ENCODE measurements around the gene FAM209B.

Gene FAM209B

DNA sequence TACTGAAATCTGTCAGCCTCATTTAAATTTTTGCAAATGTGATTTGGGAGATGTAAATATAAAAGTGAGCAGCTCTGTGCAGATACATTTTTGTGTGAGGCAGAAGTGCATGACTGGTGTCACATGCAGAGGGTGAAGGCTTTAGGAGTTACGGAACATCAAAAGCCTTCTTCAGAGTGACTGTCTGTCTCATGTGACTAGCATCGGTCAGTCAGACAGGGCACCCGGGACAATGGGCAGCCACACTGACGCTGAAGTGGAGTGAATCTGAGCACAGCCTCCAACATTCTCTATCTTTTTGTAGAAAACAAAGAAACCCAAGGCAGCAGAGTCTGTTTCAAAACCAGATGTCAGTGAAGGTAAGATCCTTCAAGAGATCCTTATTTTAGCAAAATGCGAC is 16.4 kb upstream of the FAM209B start:
- no peaks in the 10 kb centered on the region for H3K79me2 ChIP-seq (ENCODE audit: insufficient read depth, low read length)
- no peaks in the 10 kb centered on the region for H4K20me1 ChIP-seq (ENCODE audit: insufficient read depth, low read length)
- no peak overlapping the region for H3K9ac ChIP-seq (ENCODE audit: low read length)
- no peak overlapping the region for H3K4me3 ChIP-seq (ENCODE audit: low read depth, low read length, poor library complexity, severe bottlenecking)
- H3F3A ChIP-seq (ENCODE audit: insufficient read depth, low read length): no peaks in the 10 kb centered on the region
- H3K36me3 ChIP-seq (ENCODE audit: insufficient read depth, low read length): peaks cover 56% of the 10 kb centered on the region
- no peaks in the 10 kb centered on the region for H3K27me3 ChIP-seq (ENCODE audit: insufficient read depth, low read length)
- no peaks in the 10 kb centered on the region for H3K9me2 ChIP-seq (ENCODE audit: low read depth, low read length)
- H3K4me1 ChIP-seq (ENCODE audit: insufficient read depth, low read length, severe bottlenecking): no peaks in the 10 kb centered on the region
- H2AFZ ChIP-seq (ENCODE audit: low read length): no peak overlapping the region
- peaks cover 5% of the 10 kb centered on the region; the same call in 1 of the 2 replicates for H3K9me3 ChIP-seq (ENCODE audit: low read length)
- H3K27ac ChIP-seq (ENCODE audit: low read depth, low read length, poor library complexity, severe bottlenecking): no peak overlapping the region
- H3K4me2 ChIP-seq (ENCODE audit: low read length): no peak overlapping the region
- TF ChIP-seq EZH2 (IDR thresholded peaks at IDR 0.05; ENCODE audit: borderline replicate concordance, low read length): no peak
- TF ChIP-seq, protein P1, sequence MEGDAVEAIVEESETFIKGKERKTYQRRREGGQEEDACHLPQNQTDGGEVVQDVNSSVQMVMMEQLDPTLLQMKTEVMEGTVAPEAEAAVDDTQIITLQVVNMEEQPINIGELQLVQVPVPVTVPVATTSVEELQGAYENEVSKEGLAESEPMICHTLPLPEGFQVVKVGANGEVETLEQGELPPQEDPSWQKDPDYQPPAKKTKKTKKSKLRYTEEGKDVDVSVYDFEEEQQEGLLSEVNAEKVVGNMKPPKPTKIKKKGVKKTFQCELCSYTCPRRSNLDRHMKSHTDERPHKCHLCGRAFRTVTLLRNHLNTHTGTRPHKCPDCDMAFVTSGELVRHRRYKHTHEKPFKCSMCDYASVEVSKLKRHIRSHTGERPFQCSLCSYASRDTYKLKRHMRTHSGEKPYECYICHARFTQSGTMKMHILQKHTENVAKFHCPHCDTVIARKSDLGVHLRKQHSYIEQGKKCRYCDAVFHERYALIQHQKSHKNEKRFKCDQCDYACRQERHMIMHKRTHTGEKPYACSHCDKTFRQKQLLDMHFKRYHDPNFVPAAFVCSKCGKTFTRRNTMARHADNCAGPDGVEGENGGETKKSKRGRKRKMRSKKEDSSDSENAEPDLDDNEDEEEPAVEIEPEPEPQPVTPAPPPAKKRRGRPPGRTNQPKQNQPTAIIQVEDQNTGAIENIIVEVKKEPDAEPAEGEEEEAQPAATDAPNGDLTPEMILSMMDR (IDR thresholded peaks at IDR 0.05; ENCODE audit: low read length): no peak

- peaks cover 56% of the 10 kb centered on the region for H3K36me3 ChIP-seq (ENCODE audit: insufficient read depth, low read length)
- peaks cover 5% of the 10 kb centered on the region; the same call in 1 of the 2 replicates for H3K9me3 ChIP-seq (ENCODE audit: low read length)
- TF ChIP-seq EZH2 (IDR thresholded peaks at IDR 0.05; ENCODE audit: borderline replicate concordance, low read length): no peak
- TF ChIP-seq, protein P1 (IDR thresholded peaks at IDR 0.05; ENCODE audit: low read length): no peak
Measured at GRCh38 chr20:56517211-56517610, 15.8 kb upstream of the FAM209B start.

GRCh38 chr20:56517641-56518040 is 15.4 kb upstream of the FAM209B start:
- TF ChIP-seq, protein P1 (IDR thresholded peaks at IDR 0.05; ENCODE audit: low read length): no peak
- no peak for TF ChIP-seq EZH2 (IDR thresholded peaks at IDR 0.05; ENCODE audit: borderline replicate concordance, low read length)
- Histone ChIP-seq H3K4me3 (ENCODE audit: low read depth, low read length, poor library complexity, severe bottlenecking) (no peak overlapping the region), H3K79me2 (ENCODE audit: insufficient read depth, low read length) (no peaks in the 10 kb centered on the region), H3K27ac (ENCODE audit: low read depth, low read length, poor library complexity, severe bottlenecking) (no peak overlapping the region), H3K9me2 (ENCODE audit: low read depth, low read length) (no peaks in the 10 kb centered on the region), H3F3A (ENCODE audit: insufficient read depth, low read length) (no peaks in the 10 kb centered on the region), H3K36me3 (ENCODE audit: insufficient read depth, low read length) (peaks cover 56% of the 10 kb centered on the region), H2AFZ (ENCODE audit: low read length) (no peak overlapping the region), H4K20me1 (ENCODE audit: insufficient read depth, low read length) (no peaks in the 10 kb centered on the region), H3K4me2 (ENCODE audit: low read length) (no peak overlapping the region), H3K4me1 (ENCODE audit: insufficient read depth, low read length, severe bottlenecking) (no peaks in the 10 kb centered on the region), H3K9me3 (ENCODE audit: low read length) (peaks cover 5% of the 10 kb centered on the region; the same call in 1 of the 2 replicates), H3K27me3 (ENCODE audit: insufficient read depth, low read length) (no peaks in the 10 kb centered on the region), H3K9ac (ENCODE audit: low read length) (no peak overlapping the region)

More at GRCh38 chr20:56517211-56517610, 15.8 kb upstream of the FAM209B start:
- H3K79me2 ChIP-seq (ENCODE audit: insufficient read depth, low read length): no peaks in the 10 kb centered on the region
- H3K27me3 ChIP-seq (ENCODE audit: insufficient read depth, low read length): no peaks in the 10 kb centered on the region
- no peaks in the 10 kb centered on the region for H3K9me2 ChIP-seq (ENCODE audit: low read depth, low read length)
- H3F3A ChIP-seq (ENCODE audit: insufficient read depth, low read length): no peaks in the 10 kb centered on the region
- H3K4me2 ChIP-seq (ENCODE audit: low read length): no peak overlapping the region
- H3K27ac ChIP-seq (ENCODE audit: low read depth, low read length, poor library complexity, severe bottlenecking): no peak overlapping the region
- H3K4me1 ChIP-seq (ENCODE audit: insufficient read depth, low read length, severe bottlenecking): no peaks in the 10 kb centered on the region
- no peak overlapping the region for H2AFZ ChIP-seq (ENCODE audit: low read length)
- no peak overlapping the region for H3K9ac ChIP-seq (ENCODE audit: low read length)
- no peaks in the 10 kb centered on the region for H4K20me1 ChIP-seq (ENCODE audit: insufficient read depth, low read length)
- H3K4me3 ChIP-seq (ENCODE audit: low read depth, low read length, poor library complexity, severe bottlenecking): no peak overlapping the region

All from OCI-LY1 (cell line).